Esophagus muscularis mucosa (tissue), 3 donors: ENCODE results near the gene AMIGO1.

Experiments used
- CTCF ChIP-seq, 3 experiments: fragments of 200-600 bp in 2 of 3; fragments of 450-650 bp in 1 of 3; sonication (generic) in 2 of 3; IDR thresholded peaks; one replicate each; pipeline ENCODE4 v1.5.1; 2017 to 2019; ENCODE audit warnings: antibody characterized with exemption in 3 of 3, mild to moderate bottlenecking in 2 of 3, moderate library complexity in 1 of 3
- EP300 ChIP-seq: sonication (generic); formaldehyde crosslinking; IDR thresholded peaks from one replicate; pipeline ENCODE4 v1.6.1; 2017; ENCODE audit warnings: antibody characterized with exemption

GRCh38 chr1:109535971-109536491, 26.5 kb upstream of the AMIGO1 start:
- TF ChIP-seq EP300 (no peak), CTCF (IDR thresholded peaks at IDR 0.05) (no peak)
